A549 (cell line): Measurements from ENCODE around the gene OLR1. TPM values are rescaled to one million over a fixed set of nuclear protein-coding genes. Genes with fewer than 3 reads are reported as not detected.
A peak's percentile ranks its signal among the peaks of the same experiment; 100 is the strongest.

Experiments used
- ATAC-seq, 2 experiments: fragments of 200-7000 bp in 1 of 2; fragments of >200 bp in 1 of 2; cut with Nextera tagmentation in 1 of 2; cut with Tn5 transposase in 1 of 2; 3 replicates each; pipeline versions ENCODE4 v1.8.0 to v1.9.1; 2018 to 2020; ENCODE audit warnings: mild to moderate bottlenecking in 1 of 2, moderate library complexity in 1 of 2
- CTCF ChIA-PET: fragments of 300-600 bp; sonication (Branson Sonifier 250); formaldehyde crosslinking; extraction: SDS; loops from one replicate; lab custom pipeline; 2021; ENCODE audit warnings: antibody characterized with exemption, inconsistent platforms; lab: Yijun Ruan, JAX
- POLR2A ChIA-PET: fragments of 350-600 bp; formaldehyde crosslinking; extraction: SDS; loops from one replicate; lab custom pipeline; 2021; ENCODE audit warnings: antibody characterized with exemption, inconsistent platforms; lab: Yijun Ruan, JAX
- DNase-seq, 2 experiments: peaks; one replicate each; pipeline versions ENCODE4 v3.0.0 to v3.0.0-alpha.2; 2011 to 2016; ENCODE audit warnings: low read depth in 1 of 2, low spot score in 1 of 2
- FAIRE-seq: peaks from 2 replicates; lab custom pipeline; 2011; peaks lifted over from hg19 to GRCh38; lab: Jason Lieb, UNC
- H3K27ac ChIP-seq, 2 experiments: fragments of >200 bp; sonication (Bioruptor Twin); formaldehyde crosslinking; 3 replicates each; pipeline ENCODE4 v1.5.1; 2016 to 2017
- H3K4me1 ChIP-seq: fragments of >200 bp; sonication (Bioruptor Twin); formaldehyde crosslinking; 3 replicates; pipeline ENCODE4 v1.6.1; 2016
- H3K4me2 ChIP-seq: fragments of >200 bp; sonication (Bioruptor Twin); formaldehyde crosslinking; 3 replicates; pipeline ENCODE4 v1.6.1; 2016
- H3K4me3 ChIP-seq: fragments of >200 bp; sonication (Bioruptor Twin); formaldehyde crosslinking; 3 replicates; pipeline ENCODE4 v1.5.1; 2016
- H3K9me3 ChIP-seq: fragments of >200 bp; sonication (Bioruptor Twin); formaldehyde crosslinking; 3 replicates; pipeline ENCODE4 v1.6.1; 2016
- ATOH8 ChIP-seq: fragments of 250-450 bp; sonication (Bioruptor Pico); IDR thresholded peaks from 2 replicates; pipeline ENCODE4 v1.5.0; 2020; ENCODE audit warnings: low read depth, mild to moderate bottlenecking, moderate library complexity
- BCL3 ChIP-seq: fragments of >200 bp; sonication (Bioruptor Twin); formaldehyde crosslinking; IDR thresholded peaks from 3 replicates; pipeline ENCODE4 v1.6.1; 2016
- CBX8 ChIP-seq: fragments of 200-600 bp; sonication (generic); IDR thresholded peaks from 2 replicates; pipeline ENCODE4 v1.6.1; 2016
- EP300 ChIP-seq, 2 experiments: fragments of >200 bp; sonication (Bioruptor Twin); formaldehyde crosslinking; IDR thresholded peaks; 2 replicates in 1 of 2; 3 replicates in 1 of 2; pipeline ENCODE4 v1.6.1; 2016 to 2017
- FOSB ChIP-seq: fragments of 250-450 bp; sonication (Bioruptor Pico); IDR thresholded peaks from 2 replicates; pipeline ENCODE4 v1.5.0; 2020; ENCODE audit warnings: mild to moderate bottlenecking, moderate library complexity
- FOSL2 ChIP-seq, 2 experiments: fragments of 450-650 bp in 1 of 2; fragments of >200 bp in 1 of 2; sonication (Bioruptor Twin) in 1 of 2; formaldehyde crosslinking; IDR thresholded peaks; 2 replicates each; pipeline versions ENCODE4 v1.5.0 to v1.6.1; 2016 to 2020; ENCODE audit warnings: mild to moderate bottlenecking in 1 of 2, moderate library complexity in 1 of 2
- GATA3 ChIP-seq: IDR thresholded peaks from 2 replicates; pipeline ENCODE4 v1.6.1; 2012; ENCODE audit warnings: borderline replicate concordance
- HEYL ChIP-seq: fragments of 250-450 bp; sonication (Bioruptor Pico); IDR thresholded peaks from 2 replicates; pipeline ENCODE4 v1.8.0; 2021; ENCODE audit warnings: mild to moderate bottlenecking, moderate library complexity
- HOXB5 ChIP-seq: fragments of 250-450 bp; sonication (Bioruptor Pico); IDR thresholded peaks from 2 replicates; pipeline ENCODE4 v1.5.0; 2020; ENCODE audit warnings: mild to moderate bottlenecking, moderate library complexity
- JUN ChIP-seq, 2 experiments: fragments of >200 bp; sonication (Bioruptor Twin); formaldehyde crosslinking; IDR thresholded peaks; 2 replicates in 1 of 2; 3 replicates in 1 of 2; pipeline ENCODE4 v1.6.1; 2016 to 2017
- JUNB ChIP-seq: fragments of >200 bp; sonication (Bioruptor Twin); formaldehyde crosslinking; IDR thresholded peaks from 2 replicates; pipeline ENCODE4 v1.6.1; 2016
- KDM1A ChIP-seq: fragments of 200-600 bp; sonication (generic); IDR thresholded peaks from 2 replicates; pipeline ENCODE4 v1.6.1; 2016; ENCODE audit warnings: low read depth, mild to moderate bottlenecking
- MAFK ChIP-seq: fragments of 450-650 bp; IDR thresholded peaks from 2 replicates; pipeline ENCODE4 v1.6.1; 2014; ENCODE audit not compliant: partially characterized antibody
- NR3C1 ChIP-seq: fragments of >200 bp; sonication (Bioruptor Twin); formaldehyde crosslinking; IDR thresholded peaks from 3 replicates; pipeline ENCODE4 v1.6.1; 2017
- POLR2AphosphoS2 ChIP-seq: conservative IDR thresholded peaks from 2 replicates; pipeline ENCODE4 v1.6.1; 2012; ENCODE audit warnings: low read length, improper control_type of control experiment, inconsistent platforms
- RAD21 ChIP-seq, 2 experiments: fragments of >200 bp in 1 of 2; sonication (Bioruptor Twin) in 1 of 2; formaldehyde crosslinking in 1 of 2; IDR thresholded peaks in 1 of 2; conservative IDR thresholded peaks in 1 of 2; 2 replicates in 1 of 2; 3 replicates in 1 of 2; pipeline ENCODE4 v1.6.1; 2012 to 2018; ENCODE audit warnings: inconsistent platforms in 1 of 2
- REST ChIP-seq: fragments of 200-600 bp; sonication (generic); IDR thresholded peaks from 2 replicates; pipeline ENCODE4 v1.6.1; 2016; ENCODE audit warnings: antibody characterized with exemption, mild to moderate bottlenecking, moderate library complexity
- SMC3 ChIP-seq: fragments of >200 bp; sonication (Bioruptor Twin); formaldehyde crosslinking; IDR thresholded peaks from 3 replicates; pipeline ENCODE4 v1.6.1; 2018; ENCODE audit warnings: inconsistent platforms
- TFCP2L1 ChIP-seq: fragments of 250-450 bp; sonication (Bioruptor Pico); IDR thresholded peaks from 2 replicates; pipeline ENCODE4 v1.5.0; 2021; ENCODE audit warnings: mild to moderate bottlenecking
- TP53 ChIP-seq: fragments of 250-450 bp; sonication (Bioruptor Pico); IDR thresholded peaks from 2 replicates; pipeline ENCODE4 v1.5.0; 2021; ENCODE audit warnings: mild to moderate bottlenecking, moderate library complexity
- ZC3H11A ChIP-seq: fragments of 450-650 bp; IDR thresholded peaks from 2 replicates; pipeline ENCODE4 v1.6.1; 2014; ENCODE audit warnings: antibody characterized with exemption, mild to moderate bottlenecking
- ZSCAN20 ChIP-seq: fragments of 250-450 bp; sonication (Bioruptor Pico); IDR thresholded peaks from 2 replicates; pipeline ENCODE4 v1.8.0; 2022; ENCODE audit warnings: mild to moderate bottlenecking, moderate library complexity
- WGBS: methylation state at CpG from one replicate; pipeline ENCODE4 v1.1.6; 2017; ENCODE audit errors: missing lambda C conversion rate; 5-methylcytosine and 5-hydroxymethylcytosine counted together
- polyA plus RNA-seq, 4 experiments: library from polyadenylated mRNA; depleted of rRNA in 3 of 4; stranded (reverse); fragments of >200 nt; fragmentation: RNase III in 1 of 4; extraction: RNeasy Plus Mini Kit Qiagen cat#74134 plus additional on column Dnase treatment in 1 of 4; gene quantifications; 2 replicates in 3 of 4; 3 replicates in 1 of 4; pipeline ENCODE4 v1.2.3, GENCODE V29; 2011 to 2017
- TF ChIP-seq, protein P1 (sequence below): fragments of >200 bp; sonication (Bioruptor Twin); formaldehyde crosslinking; IDR thresholded peaks from 2 replicates; pipeline ENCODE4 v1.6.1; 2016
- TF ChIP-seq, protein P2 (sequence below): fragments of >200 bp; sonication (Bioruptor Twin); formaldehyde crosslinking; IDR thresholded peaks from 3 replicates; pipeline ENCODE4 v1.5.1; 2016

OLR1 gene
- polyA plus RNA-seq, 2 of the 4 experiments (the other 2 are of a cell fraction) = 0.59 to 0.92 TPM

GRCh38 chr12:10142976-10143589 is 28.8 kb downstream of the OLR1 start:
- no peak for DNase-seq
- ATAC-seq = 0 out of 6 replicates have a peak, but pooled peaks of 1 of the 2 experiments have one; percentile 30
- no peaks in the 10 kb centered on the region for H3K4me1 ChIP-seq
- no peak overlapping the region for H3K27ac ChIP-seq
- no peak overlapping the region for H3K4me2 ChIP-seq
- no peak overlapping the region for H3K4me3 ChIP-seq
- no peak for FAIRE-seq
- H3K9me3 ChIP-seq = no peaks in the 10 kb centered on the region
- CTCF ChIA-PET = interaction anchor here (0.6 to 2.6 kb wide), 8 partner anchors 8 to 392 kb away, joined by 3 to 17 read pairs (median 4); partner anchors contain the start of gene CLEC12B
- POLR2A ChIA-PET = no interaction called here
- 5% methylated on average over 1 of the region's 1 CpG for WGBS
- TF ChIP-seq BCL3 (no peak), HEYL (CRISPR knock-in tag) (no peak), ATOH8 (no peak), NR3C1 (no peak), JUNB (no peak), POLR2AphosphoS2 (no peak), ZC3H11A (no peak), FOSB (no peak), ZSCAN20 (CRISPR knock-in tag) (no peak), EP300 (IDR thresholded peaks at IDR 0.05) (no peak), CBX8 (no peak), TP53 (CRISPR knock-in tag) (no peak), MAFK (no peak), REST (no peak), JUN (IDR thresholded peaks at IDR 0.05) (no peak), FOSL2 (IDR thresholded peaks at IDR 0.05) (no peak), FOSL2 (CRISPR knock-in tag; IDR thresholded peaks at IDR 0.05) (no peak), TFCP2L1 (CRISPR knock-in tag) (no peak), GATA3 (no peak), HOXB5 (CRISPR knock-in tag) (no peak)
- TF ChIP-seq, protein P1, sequence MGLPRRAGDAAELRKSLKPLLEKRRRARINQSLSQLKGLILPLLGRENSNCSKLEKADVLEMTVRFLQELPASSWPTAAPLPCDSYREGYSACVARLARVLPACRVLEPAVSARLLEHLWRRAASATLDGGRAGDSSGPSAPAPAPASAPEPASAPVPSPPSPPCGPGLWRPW = no peak

DNA sequence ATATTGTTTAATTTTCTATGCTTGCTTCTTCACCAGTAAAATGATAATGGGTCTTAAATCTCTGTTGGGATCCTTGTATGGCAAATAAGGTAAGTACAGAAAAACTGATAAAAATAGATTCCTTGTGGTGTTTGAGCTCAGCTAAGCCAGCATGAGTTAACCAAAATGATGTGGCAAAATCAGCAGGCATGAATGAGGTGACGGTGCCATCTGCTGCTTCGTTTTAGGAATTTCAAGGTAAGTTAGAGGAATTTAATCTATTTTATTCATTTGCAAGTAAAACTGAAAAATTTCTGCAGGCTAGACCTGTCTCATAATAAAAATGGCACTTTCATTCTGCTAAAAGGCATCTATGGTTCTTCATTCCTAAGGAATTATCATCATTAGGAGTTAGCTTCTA is 31.9 kb downstream of the OLR1 start:
- ChIA-PET CTCF (interaction anchor here (0.6 to 3.9 kb wide), 32 partner anchors 10 to 1444 kb away, joined by 3 to 52 read pairs (median 5); partner anchors contain the start of genes CLEC12B, CLEC7A and CLEC9A), POLR2A (no interaction called here)
- DNase-seq (peak; percentile 39 to 79), ATAC-seq (peak; percentile 64 to 76; a peak in 5 of 6 replicates), FAIRE-seq (peak; percentile 79)
- TF ChIP-seq SMC3 (peak; percentile 91), RAD21 (conservative IDR thresholded peaks at IDR 0.05 in 1 of 2, IDR thresholded peaks at IDR 0.05 in 1 of 2) (peak; percentile 91 to 92), KDM1A (no peak)
- TF ChIP-seq, protein P2, sequence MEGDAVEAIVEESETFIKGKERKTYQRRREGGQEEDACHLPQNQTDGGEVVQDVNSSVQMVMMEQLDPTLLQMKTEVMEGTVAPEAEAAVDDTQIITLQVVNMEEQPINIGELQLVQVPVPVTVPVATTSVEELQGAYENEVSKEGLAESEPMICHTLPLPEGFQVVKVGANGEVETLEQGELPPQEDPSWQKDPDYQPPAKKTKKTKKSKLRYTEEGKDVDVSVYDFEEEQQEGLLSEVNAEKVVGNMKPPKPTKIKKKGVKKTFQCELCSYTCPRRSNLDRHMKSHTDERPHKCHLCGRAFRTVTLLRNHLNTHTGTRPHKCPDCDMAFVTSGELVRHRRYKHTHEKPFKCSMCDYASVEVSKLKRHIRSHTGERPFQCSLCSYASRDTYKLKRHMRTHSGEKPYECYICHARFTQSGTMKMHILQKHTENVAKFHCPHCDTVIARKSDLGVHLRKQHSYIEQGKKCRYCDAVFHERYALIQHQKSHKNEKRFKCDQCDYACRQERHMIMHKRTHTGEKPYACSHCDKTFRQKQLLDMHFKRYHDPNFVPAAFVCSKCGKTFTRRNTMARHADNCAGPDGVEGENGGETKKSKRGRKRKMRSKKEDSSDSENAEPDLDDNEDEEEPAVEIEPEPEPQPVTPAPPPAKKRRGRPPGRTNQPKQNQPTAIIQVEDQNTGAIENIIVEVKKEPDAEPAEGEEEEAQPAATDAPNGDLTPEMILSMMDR = peak; percentile 87
- WGBS = 3% methylated on average over 2 of the region's 2 CpGs
- H3K9me3 ChIP-seq = no peaks in the 10 kb centered on the region
- H3K4me1 ChIP-seq = no peaks in the 10 kb centered on the region
- no peak overlapping the region for H3K4me2 ChIP-seq
- H3K27ac ChIP-seq = no peak overlapping the region
- no peak overlapping the region for H3K4me3 ChIP-seq
